Mesothelial cell of epicardium (in vitro differentiated cells): ENCODE results near the gene MESD. TPM values are rescaled to one million over a fixed set of nuclear protein-coding genes. Genes with fewer than 3 reads are reported as not detected.
"Not testable (repeated sequence)": the region's sequence is repeated elsewhere in the genome, so short reads cannot be mapped to it uniquely, and the experiment has no call there.

Experiments
- DNase-seq, 2 experiments: peaks; one replicate each; pipeline ENCODE4 v3.0.0; 2021; ENCODE audit warnings: low spot score in 2 of 2; ENCODE audit not compliant: unreplicated experiment in 2 of 2
- H3K27ac Mint-ChIP-seq: 2 replicates; pipeline ENCODE4 v1.8.0; 2021; ENCODE audit warnings: mixed read lengths
- H3K27me3 Mint-ChIP-seq: 2 replicates; pipeline ENCODE4 v1.8.0; 2021; ENCODE audit warnings: low read depth, mixed read lengths
- H3K36me3 Mint-ChIP-seq: 2 replicates; pipeline ENCODE4 v1.8.0; 2021; ENCODE audit warnings: mixed read lengths
- H3K4me1 Mint-ChIP-seq: 2 replicates; pipeline ENCODE4 v1.8.0; 2021; ENCODE audit warnings: mixed read lengths
- H3K4me3 Mint-ChIP-seq: 2 replicates; pipeline ENCODE4 v1.8.0; 2021; ENCODE audit warnings: mild to moderate bottlenecking, moderate library complexity, mixed read lengths
- H3K9me3 Mint-ChIP-seq: 2 replicates; pipeline ENCODE4 v1.8.0; 2021; ENCODE audit warnings: mixed read lengths
- CTCF ChIP-seq: fragments of 200-600 bp; sonication (generic); IDR thresholded peaks from one replicate; pipeline ENCODE4 v1.5.0; 2021; ENCODE audit warnings: antibody characterized with exemption; ENCODE audit not compliant: unreplicated experiment
- total RNA-seq: library from RNA; stranded (reverse); gene quantifications from 3 replicates; pipeline ENCODE4 v1.2.1, GENCODE V29; 2021

MESD gene
- total RNA-seq, 1 donor from 2014 or later = 34.9 TPM

DNA sequence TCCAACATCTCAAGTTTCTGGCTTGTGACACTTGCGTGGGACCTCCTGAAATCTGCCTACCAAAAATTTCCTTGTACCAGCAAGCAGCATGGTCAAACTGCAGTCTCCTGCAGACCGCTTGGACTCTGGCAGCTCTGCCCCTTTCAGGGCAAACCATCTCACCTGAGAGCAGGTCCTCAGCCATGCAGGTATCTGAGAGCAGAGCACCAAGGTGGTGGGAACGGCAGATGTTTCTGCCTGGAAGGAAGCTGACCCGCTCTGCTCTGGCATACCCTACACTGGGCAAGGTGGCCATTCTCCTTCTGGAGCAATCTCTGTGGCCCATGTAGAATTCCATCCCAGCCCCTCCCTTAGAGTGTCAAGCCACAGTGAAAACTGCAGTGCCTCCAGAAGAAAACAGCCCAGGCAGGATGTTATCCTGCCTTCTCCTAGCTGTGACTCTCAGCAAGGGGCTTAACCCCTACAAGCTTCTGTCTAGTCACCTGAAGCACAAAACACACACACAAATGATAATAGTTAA lies 21.6 kb downstream of the MESD start:
- TF ChIP-seq CTCF = no peak
- Mint-ChIP-seq H3K9me3 (peaks cover 15% of the 10 kb centered on the region), H3K27me3 (no peaks in the 10 kb centered on the region), H3K27ac (peak overlapping the region; percentile 90), H3K36me3 (peaks cover 19% of the 10 kb centered on the region), H3K4me1 (peaks cover 20% of the 10 kb centered on the region), H3K4me3 (no peak overlapping the region)
- DNase-seq = no peak

GRCh38 chr15:80967451-80967850 lies 22.2 kb downstream of the MESD start:
- H3K4me1 Mint-ChIP-seq = peaks cover 20% of the 10 kb centered on the region
- H3K27ac Mint-ChIP-seq = peak overlapping the region; percentile 90

GRCh38 chr15:80966431-80967197 lies 23.0 kb downstream of the MESD start:
- peaks cover 20% of the 10 kb centered on the region for H3K4me1 Mint-ChIP-seq
- H3K9me3 Mint-ChIP-seq = peaks cover 20% of the 10 kb centered on the region
- TF ChIP-seq CTCF = no peak
- H3K36me3 Mint-ChIP-seq = peaks cover 23% of the 10 kb centered on the region
- no peak overlapping the region for H3K4me3 Mint-ChIP-seq
- no peaks in the 10 kb centered on the region for H3K27me3 Mint-ChIP-seq
- DNase-seq = no peak
- H3K27ac Mint-ChIP-seq = peak overlapping the region; percentile 90

More at GRCh38 chr15:80967451-80967850, 22.2 kb downstream of the MESD start:
- Mint-ChIP-seq H3K27me3 (no peaks in the 10 kb centered on the region), H3K9me3 (peaks cover 18% of the 10 kb centered on the region), H3K4me3 (no peak overlapping the region), H3K36me3 (peaks cover 23% of the 10 kb centered on the region)
- DNase-seq = peak; percentile 56 to 72
- no peak for TF ChIP-seq CTCF

- Mint-ChIP-seq H3K36me3 (peaks cover 26% of the 10 kb centered on the region), H3K9me3 (peaks cover 20% of the 10 kb centered on the region), H3K4me1 (peaks cover 20% of the 10 kb centered on the region)
- not testable (repeated sequence) for H3K4me3 Mint-ChIP-seq, H3K27ac Mint-ChIP-seq, DNase-seq, H3K27me3 Mint-ChIP-seq
Measured at GRCh38 chr15:80965454-80965853, 24.2 kb downstream of the MESD start.

- H3K9me3 Mint-ChIP-seq = peaks cover 8% of the 10 kb centered on the region
- H3K4me1 Mint-ChIP-seq = peaks cover 2% of the 10 kb centered on the region
- H3K27ac Mint-ChIP-seq = no peak overlapping the region
- H3K36me3 Mint-ChIP-seq = peaks cover 32% of the 10 kb centered on the region
- no peak for TF ChIP-seq CTCF
- DNase-seq = no peak
- H3K4me3 Mint-ChIP-seq = no peak overlapping the region
- H3K27me3 Mint-ChIP-seq = no peaks in the 10 kb centered on the region
Measured at GRCh38 chr15:80958818-80959495, 30.7 kb downstream of the MESD start.

DNA sequence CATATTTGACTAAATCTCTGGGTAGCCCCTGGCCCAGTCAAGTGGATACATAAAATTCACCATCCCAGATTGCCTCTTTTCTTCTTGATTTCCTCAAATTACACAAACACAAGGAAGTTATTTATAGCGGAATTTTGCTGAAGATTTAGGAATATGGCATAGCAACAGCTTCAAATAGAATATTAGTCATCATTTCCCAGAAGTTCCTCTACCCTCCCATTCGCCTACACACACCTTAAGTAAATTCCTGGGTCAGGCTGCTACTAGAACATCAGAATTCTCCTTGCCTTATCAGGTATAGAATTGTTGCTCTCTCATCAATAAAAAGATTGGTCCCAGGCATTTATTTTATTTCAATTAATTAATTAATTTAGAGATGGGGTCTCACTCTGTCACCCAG lies 31.6 kb downstream of the MESD start:
- no peak overlapping the region for H3K4me3 Mint-ChIP-seq
- no peaks in the 10 kb centered on the region for H3K27me3 Mint-ChIP-seq
- no peak for TF ChIP-seq CTCF
- no peak for DNase-seq
- H3K36me3 Mint-ChIP-seq = peaks cover 29% of the 10 kb centered on the region
- H3K4me1 Mint-ChIP-seq = peaks cover 12% of the 10 kb centered on the region
- no peak overlapping the region for H3K27ac Mint-ChIP-seq
- H3K9me3 Mint-ChIP-seq = peaks cover 5% of the 10 kb centered on the region
